VCaP (cell line): ENCODE data around the gene GAB1.

Experiments used
- H3K27ac ChIP-seq: fragments of 450-650 bp; 2 replicates; pipeline ENCODE4 v1.5.1; 2017
- CTCF ChIP-seq: fragments of 450-650 bp; conservative IDR thresholded peaks from 2 replicates; pipeline ENCODE4 v1.5.1; 2017; ENCODE audit warnings: mild to moderate bottlenecking, moderate library complexity

GAB1 gene

GRCh38 chr4:143391261-143391660 lies 54.6 kb downstream of the GAB1 start:
- no peak for TF ChIP-seq CTCF
- no peak overlapping the region for H3K27ac ChIP-seq

- H3K27ac ChIP-seq, result no peak overlapping the region
- no peak for TF ChIP-seq CTCF
Observed at GRCh38 chr4:143391895-143392294, 55.2 kb downstream of the GAB1 start.

GRCh38 chr4:143393195-143393594 lies 56.5 kb downstream of the GAB1 start:
- no peak for TF ChIP-seq CTCF
- no peak overlapping the region for H3K27ac ChIP-seq

GRCh38 chr4:143394739-143395453 lies 58.2 kb downstream of the GAB1 start:
- no peak overlapping the region for H3K27ac ChIP-seq
- TF ChIP-seq CTCF, result no peak

DNA sequence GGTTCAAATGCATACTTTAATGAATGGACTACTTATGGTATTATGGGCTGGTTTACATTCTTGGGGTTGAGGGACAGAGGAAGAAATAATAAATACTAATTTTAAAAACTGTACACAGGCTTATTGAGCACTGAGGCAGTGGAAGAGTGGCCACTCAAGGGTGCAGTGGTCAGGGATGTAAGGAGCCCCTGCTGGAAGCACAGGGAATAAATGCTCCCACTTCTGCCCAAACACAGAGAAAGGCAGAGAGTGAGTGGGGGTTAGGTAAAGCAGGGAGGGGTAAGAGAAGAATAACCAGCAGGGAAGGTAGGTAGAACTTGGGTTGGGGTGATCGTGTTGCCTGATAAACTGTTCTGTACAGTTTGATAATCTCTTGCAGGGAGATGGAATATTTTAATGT lies 60.0 kb downstream of the GAB1 start:
- TF ChIP-seq CTCF, result 0 out of 2 replicates have a peak, but pooled peaks have one; percentile 9
- no peak overlapping the region for H3K27ac ChIP-seq

GRCh38 chr4:143397335-143397734 lies 60.7 kb downstream of the GAB1 start:
- H3K27ac ChIP-seq, result no peak overlapping the region

DNA sequence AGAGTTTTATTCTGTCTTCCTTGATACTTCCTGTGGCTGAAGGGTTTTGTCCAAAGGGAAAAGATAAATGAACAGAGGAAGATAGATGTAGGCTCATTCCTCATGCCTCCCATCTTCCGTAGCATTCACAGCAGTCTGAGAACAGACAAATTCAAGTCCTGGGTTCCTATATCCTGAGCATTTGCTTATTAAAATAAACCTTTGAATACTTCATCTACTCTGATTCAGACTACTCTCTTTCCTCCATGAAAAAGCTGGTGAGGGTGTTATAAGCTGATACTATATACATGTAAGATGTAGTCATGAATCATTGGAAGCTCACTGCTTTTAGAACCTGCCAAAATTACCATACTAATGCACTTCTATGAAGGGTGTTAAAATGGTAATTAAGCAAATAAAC lies 61.2 kb downstream of the GAB1 start:
- H3K27ac ChIP-seq, result no peak overlapping the region
- TF ChIP-seq CTCF, result no peak

More at GRCh38 chr4:143397335-143397734, 60.7 kb downstream of the GAB1 start:
- no peak for TF ChIP-seq CTCF
